ENCODE data around the gene DPH3. TPM values are rescaled to one million over a fixed set of nuclear protein-coding genes. Genes with fewer than 3 reads are reported as not detected.

Gene DPH3
- polyA plus RNA-seq, 1 of the 3 experiments (the other 2 are of a cell fraction): 8.5 TPM

GRCh38 chr3:16266714-16267113, 2.0 kb upstream of the DPH3 start:
- Histone ChIP-seq H2AFZ (ENCODE audit: low read depth) (no peak overlapping the region), H4K20me1 (ENCODE audit: insufficient read depth) (no peaks in the 10 kb centered on the region), H3K4me1 (ENCODE audit: control insufficient read depth in 1 of 2, insufficient read depth in 2 of 2, low read depth in 1 of 2, low read length in 1 of 2) (peaks cover 5 to 17% of the 10 kb centered on the region in 2 experiments), H3F3A (replicated peaks; ENCODE audit: insufficient read depth) (peaks cover 3% of the 10 kb centered on the region), H3K27me3 (ENCODE audit: insufficient read depth) (no peaks in the 10 kb centered on the region), H3K9ac (no peak overlapping the region), H3K9me3 (no peaks in the 10 kb centered on the region), H3K79me2 (ENCODE audit: insufficient read depth) (peaks cover 63% of the 10 kb centered on the region), H3K4me2 (no peak overlapping the region), H3K9me2 (no peaks in the 10 kb centered on the region), H3K4me3 (ENCODE audit: low read depth in 2 of 2, low read length in 1 of 2) (no peak overlapping the region), H3K27ac (ENCODE audit: low read depth in 2 of 2, low read length in 1 of 2) (no peak overlapping the region), H3K36me3 (replicated peaks in 1 of 2; ENCODE audit: control insufficient read depth in 1 of 2, insufficient read depth in 2 of 2, low read length in 1 of 2) (peaks cover 15 to 32% of the 10 kb centered on the region in 2 experiments)
- ChIA-PET CTCF (interaction anchor here (1.2 to 4.0 kb wide), 7 partner anchors 8 to 284 kb away, joined by 3 to 27 read pairs (median 8); no protein-coding TSS in a partner anchor), POLR2A (no interaction called here)
- no peak for TF ChIP-seq FOXM1 (IDR thresholded peaks at IDR 0.05; ENCODE audit: low read depth)
- TF ChIP-seq PBX3 (IDR thresholded peaks at IDR 0.05): no peak
- no peak for TF ChIP-seq RFX5 (IDR thresholded peaks at IDR 0.05; ENCODE audit: low read length)
- TF ChIP-seq TCF12 (IDR thresholded peaks at IDR 0.05): no peak
- TF ChIP-seq POLR2AphosphoS5 (IDR thresholded peaks at IDR 0.05; ENCODE audit: low read depth, low read length): no peak
- no peak for TF ChIP-seq CTCF (IDR thresholded peaks at IDR 0.05)
- no peak for DNase-seq
- WGBS (ENCODE audit: low lambda C conversion rate): 94% methylated on average over 3 of the region's 3 CpGs

GRCh38 chr3:16265455-16265786, 678 bp upstream of the DPH3 start:
- peaks cover 5 to 17% of the 10 kb centered on the region in 2 experiments for H3K4me1 ChIP-seq (ENCODE audit: control insufficient read depth in 1 of 2, insufficient read depth in 2 of 2, low read depth in 1 of 2, low read length in 1 of 2)
- H4K20me1 ChIP-seq (ENCODE audit: insufficient read depth): no peaks in the 10 kb centered on the region
- peak overlapping the region; percentile 83 to 86 for H3K4me3 ChIP-seq (ENCODE audit: low read depth in 2 of 2, low read length in 1 of 2)
- peaks cover 19 to 36% of the 10 kb centered on the region in 2 experiments for H3K36me3 ChIP-seq (replicated peaks in 1 of 2; ENCODE audit: control insufficient read depth in 1 of 2, insufficient read depth in 2 of 2, low read length in 1 of 2)
- H3K9me3 ChIP-seq: no peaks in the 10 kb centered on the region
- peaks cover 70% of the 10 kb centered on the region for H3K79me2 ChIP-seq (ENCODE audit: insufficient read depth)
- 0% methylated on average over 6 of the region's 6 CpGs for WGBS (ENCODE audit: low lambda C conversion rate)
- ChIA-PET POLR2A (interaction anchor here (0.8 to 1.9 kb wide), 4 partner anchors 25 to 255 kb away, joined by 3 to 11 read pairs (median 5); partner anchors contain the start of gene RFTN1), CTCF (interaction anchor here (1.0 to 2.9 kb wide), 5 partner anchors 17 to 1063 kb away, joined by 3 to 18 read pairs (median 5); no protein-coding TSS in a partner anchor)
- H3K27ac ChIP-seq (ENCODE audit: low read depth in 2 of 2, low read length in 1 of 2): peak overlapping the region; percentile 83 to 86
- DNase-seq: no peak
- peak overlapping the region; percentile 83 for H2AFZ ChIP-seq (ENCODE audit: low read depth)
- H3K9ac ChIP-seq: peak overlapping the region; percentile 80
- no peaks in the 10 kb centered on the region for H3K9me2 ChIP-seq
- H3K27me3 ChIP-seq (ENCODE audit: insufficient read depth): no peaks in the 10 kb centered on the region
- TF ChIP-seq RXRA (IDR thresholded peaks at IDR 0.05; ENCODE audit: borderline replicate concordance, low read depth) (no peak), FOXJ3 (CRISPR knock-in tag; IDR thresholded peaks at IDR 0.05) (no peak), YY1 (IDR thresholded peaks at IDR 0.05; ENCODE audit: low read depth) (0 out of 2 replicates have a peak, but pooled peaks have one; percentile 1), EP300 (IDR thresholded peaks at IDR 0.05; ENCODE audit: borderline replicate concordance in 1 of 2, low read depth in 1 of 2, low read length in 1 of 2) (no peak), IRF3 (IDR thresholded peaks at IDR 0.05; ENCODE audit: low read depth, low read length) (no peak)
- H3K4me2 ChIP-seq: peak overlapping the region; percentile 84
- peaks cover 2% of the 10 kb centered on the region for H3F3A ChIP-seq (replicated peaks; ENCODE audit: insufficient read depth)

Data from SK-N-SH (cell line).